Right lobe of liver (tissue), 4 donors: ENCODE results near the gene TSHZ1.

ENCODE experiments used
- CTCF ChIP-seq, 4 donors: fragments of 200-600 bp in 3 of 4; fragments of 450-650 bp in 1 of 4; IDR thresholded peaks; one replicate each; pipeline versions ENCODE4 v1.5.1 to v1.8.0; 2016 to 2022; ENCODE audit warnings: antibody characterized with exemption in 4 of 4, mild to moderate bottlenecking in 2 of 4
- POLR2A ChIP-seq: fragments of 450-650 bp; IDR thresholded peaks from one replicate; pipeline ENCODE4 v1.6.1; 2017; ENCODE audit warnings: antibody characterized with exemption, mild to moderate bottlenecking
- donor health status: DM: no; HTN: no; CAD: no.
- donor health status: DM: no; HTN: no; CAD: no.
- donor health status: DM: no; HTN: yes; CAD: no.

- TF ChIP-seq CTCF (IDR thresholded peaks at IDR 0.05) (no peak), POLR2A (no peak)
These were observed 105.6 kb downstream of the TSHZ1 start for GRCh38 chr18:75316223-75316622.
